A673 (cell line): ENCODE results near the gene OR51A4. TPM values are rescaled to one million over a fixed set of nuclear protein-coding genes. Genes with fewer than 3 reads are reported as not detected.

Experiments used
- Bru-seq: library from RNA; stranded (reverse); fragments of 400-500 nt; gene quantifications from one replicate; lab custom pipeline; 2021; lab: Mats Ljungman, UMichigan
- BruChase-seq, 2 experiments: library from RNA; stranded (reverse); fragments of 400-500 nt; gene quantifications; one replicate each; lab custom pipeline; 2021; lab: Mats Ljungman, UMichigan
- BruUV-seq: library from RNA; stranded (reverse); fragments of 400-500 nt; replicated peaks from 2 replicates; lab custom pipeline; 2021; lab: Mats Ljungman, UMichigan
- CTCF ChIA-PET: fragments of 300-600 bp; sonication (Branson Sonifier 250); formaldehyde crosslinking; loops from one replicate; lab custom pipeline; 2022; ENCODE audit warnings: antibody characterized with exemption; lab: Charles Lee
- POLR2A ChIA-PET: fragments of 300-600 bp; sonication (Branson Sonifier 250); formaldehyde crosslinking; loops from one replicate; lab custom pipeline; 2022; ENCODE audit warnings: antibody characterized with exemption; ENCODE audit not compliant: low non-redundant PET; lab: Charles Lee
- DNase-seq: peaks from one replicate; pipeline ENCODE4 v3.0.0-alpha.2; 2015; ENCODE audit warnings: low spot score
- H3K27ac ChIP-seq: fragments of 200-600 bp; sonication (generic); 2 replicates; pipeline ENCODE4 v1.5.1; 2016; ENCODE audit warnings: mixed run types, low read depth, mild to moderate bottlenecking, mixed read lengths, antibody characterized with exemption, low read length; ENCODE audit not compliant: poor library complexity, severe bottlenecking
- H3K27me3 ChIP-seq: fragments of 200-600 bp; sonication (generic); replicated peaks from 2 replicates; pipeline ENCODE4 v1.6.1; 2017; ENCODE audit warnings: mixed run types, low read depth, mild to moderate bottlenecking, mixed read lengths, antibody characterized with exemption, low read length; ENCODE audit not compliant: insufficient read depth, poor library complexity
- H3K36me3 ChIP-seq: fragments of 200-600 bp; sonication (generic); 2 replicates; pipeline ENCODE4 v1.6.1; 2016; ENCODE audit warnings: mixed run types, mild to moderate bottlenecking, mixed read lengths, antibody characterized with exemption, low read length; ENCODE audit not compliant: insufficient read depth, poor library complexity, severe bottlenecking
- H3K4me1 ChIP-seq: fragments of 200-600 bp; sonication (generic); 2 replicates; pipeline ENCODE4 v1.6.1; 2017; ENCODE audit warnings: mixed run types, mild to moderate bottlenecking, mixed read lengths, antibody characterized with exemption, low read length; ENCODE audit not compliant: insufficient read depth, poor library complexity, severe bottlenecking
- H3K4me3 ChIP-seq: fragments of 200-600 bp; sonication (generic); 2 replicates; pipeline ENCODE4 v1.5.1; 2016; ENCODE audit warnings: low read depth, mixed run types, mild to moderate bottlenecking, mixed read lengths, low read length; ENCODE audit not compliant: poor library complexity, severe bottlenecking
- H3K9me3 ChIP-seq: fragments of 200-600 bp; sonication (generic); 2 replicates; pipeline ENCODE4 v1.6.1; 2016; ENCODE audit warnings: mixed run types, low read depth, mild to moderate bottlenecking, mixed read lengths, antibody characterized with exemption, low read length; ENCODE audit not compliant: poor library complexity, severe bottlenecking
- CTCF ChIP-seq: fragments of 300-800, 200-600 bp; sonication (generic); conservative IDR thresholded peaks from 2 replicates; pipeline ENCODE4 v1.5.1; 2017; ENCODE audit warnings: low read depth, mild to moderate bottlenecking, antibody characterized with exemption, low read length, moderate library complexity, mixed read lengths
- EZH2 ChIP-seq: fragments of 200-600 bp; sonication (generic); IDR thresholded peaks from 2 replicates; pipeline ENCODE4 v1.6.1; 2017; ENCODE audit warnings: borderline replicate concordance, low read depth, mild to moderate bottlenecking, mixed read lengths, antibody characterized with exemption, low read length; ENCODE audit not compliant: poor library complexity, severe bottlenecking
- intact Hi-C: fragments of 100-400 bp; cut with micrococcal nuclease; formaldehyde crosslinking; loops from one replicate; pipeline ENCODE4 v1.10.0; 2022; ENCODE audit not compliant: unreplicated experiment
- long read RNA-seq: library from polyadenylated mRNA; stranded (forward); transcript quantifications from one replicate; pipeline ENCODE4 v2.0.0, GENCODE V29; 2022
- total RNA-seq: library from RNA; stranded (reverse); gene quantifications from 2 replicates; pipeline ENCODE4 v1.2.3, GENCODE V29; 2021

Gene OR51A4
- total RNA-seq (not detected in 2 replicates), Bru-seq, nascent RNA (not detected), BruChase-seq, experiment 1, labeled RNA remaining after a 2-hour chase (not detected), BruChase-seq, experiment 2, labeled RNA remaining after a 6-hour chase (not detected)
- long read RNA-seq: 0 reads

GRCh38 chr11:4947505-4947904 lies at the start of gene OR51A4:
TSS of gene OR51A4 (minus strand) at chr11:4947605. CDS start at chr11:4947100, 505 bp downstream.
- intact Hi-C loops: no loop called here
- Histone ChIP-seq H3K4me1 (no peaks in the 10 kb centered on the region), H3K4me3 (no peak within 1 kb of the TSS), H3K9me3 (no peaks in the 10 kb centered on the region), H3K27ac (no peak within 1 kb of the TSS), H3K27me3 (no peaks in the 10 kb centered on the region), H3K36me3 (no peaks in the 10 kb centered on the region)
- DNase-seq: no peak
- CTCF ChIA-PET: no interaction called here
- TF ChIP-seq CTCF (no peak), EZH2 (no peak)
- POLR2A ChIA-PET: no interaction called here
- BruUV-seq: no TSS peak

- ChIA-PET CTCF (no interaction called here), POLR2A (no interaction called here)
- BruUV-seq: no TSS peak
- no peak within 1 kb of the TSS for H3K4me3 ChIP-seq
- no peaks in the 10 kb centered on the region for H3K4me1 ChIP-seq
- TF ChIP-seq EZH2 (no peak), CTCF (no peak)
- no peak for DNase-seq
- H3K9me3 ChIP-seq: no peaks in the 10 kb centered on the region
- H3K27me3 ChIP-seq: no peaks in the 10 kb centered on the region
- no peaks in the 10 kb centered on the region for H3K36me3 ChIP-seq
- no peak within 1 kb of the TSS for H3K27ac ChIP-seq
- intact Hi-C loops: no loop called here
These were observed 47.1 kb upstream of the OR51A4 start, which contains the start of gene OR51L1 for GRCh38 chr11:4994551-4994950. TSS of gene OR51L1 (plus strand) at chr11:4994851. CDS start at chr11:4998983, 4,132 bp downstream.

GRCh38 chr11:4991060-4991459 lies 43.7 kb upstream of the OR51A4 start:
- no peak overlapping the region for H3K27ac ChIP-seq
- peak; percentile 33; the same call in 1 of the 2 replicates for TF ChIP-seq CTCF
- no peak for TF ChIP-seq EZH2
- intact Hi-C loops: no loop called here
- DNase-seq: peak; percentile 5
- no peak overlapping the region for H3K4me3 ChIP-seq
- no peaks in the 10 kb centered on the region for H3K4me1 ChIP-seq
- no TSS peak for BruUV-seq
- H3K27me3 ChIP-seq: no peaks in the 10 kb centered on the region
- H3K9me3 ChIP-seq: no peaks in the 10 kb centered on the region
- H3K36me3 ChIP-seq: no peaks in the 10 kb centered on the region
- CTCF ChIA-PET: no interaction called here
- POLR2A ChIA-PET: no interaction called here
